Skeletal muscle satellite cell (primary cell): Measurements from ENCODE around the gene RHPN2.
"Not testable (repeated sequence)": the region's sequence is repeated elsewhere in the genome, so short reads cannot be mapped to it uniquely, and the experiment has no call there.

Experiments
- H3K27me3 ChIP-seq: 2 replicates; pipeline ENCODE4 v1.7.0; 2013; ENCODE audit warnings: low read length; ENCODE audit not compliant: control insufficient read depth, insufficient read depth
- H3K36me3 ChIP-seq: 2 replicates; pipeline ENCODE4 v1.7.0; 2013; ENCODE audit warnings: mild to moderate bottlenecking, control low read depth, low read length; ENCODE audit not compliant: insufficient read depth
- H3K4me1 ChIP-seq: 2 replicates; pipeline ENCODE4 v1.7.0; 2013; ENCODE audit warnings: low read length; ENCODE audit not compliant: control insufficient read depth, insufficient read depth
- H3K4me2 ChIP-seq: 2 replicates; pipeline ENCODE4 v1.7.0; 2013; ENCODE audit warnings: mild to moderate bottlenecking, low read length
- H3K4me3 ChIP-seq: 2 replicates; pipeline ENCODE4 v1.7.0; 2013; ENCODE audit warnings: low read length
- H3K9ac ChIP-seq: 2 replicates; pipeline ENCODE4 v1.7.0; 2013; ENCODE audit warnings: mild to moderate bottlenecking, low read depth, low read length, moderate library complexity
- H3K9me3 ChIP-seq: replicated peaks from 2 replicates; pipeline ENCODE4 v1.7.0; 2013; ENCODE audit warnings: mild to moderate bottlenecking, control low read depth, low read length

RHPN2 gene

DNA sequence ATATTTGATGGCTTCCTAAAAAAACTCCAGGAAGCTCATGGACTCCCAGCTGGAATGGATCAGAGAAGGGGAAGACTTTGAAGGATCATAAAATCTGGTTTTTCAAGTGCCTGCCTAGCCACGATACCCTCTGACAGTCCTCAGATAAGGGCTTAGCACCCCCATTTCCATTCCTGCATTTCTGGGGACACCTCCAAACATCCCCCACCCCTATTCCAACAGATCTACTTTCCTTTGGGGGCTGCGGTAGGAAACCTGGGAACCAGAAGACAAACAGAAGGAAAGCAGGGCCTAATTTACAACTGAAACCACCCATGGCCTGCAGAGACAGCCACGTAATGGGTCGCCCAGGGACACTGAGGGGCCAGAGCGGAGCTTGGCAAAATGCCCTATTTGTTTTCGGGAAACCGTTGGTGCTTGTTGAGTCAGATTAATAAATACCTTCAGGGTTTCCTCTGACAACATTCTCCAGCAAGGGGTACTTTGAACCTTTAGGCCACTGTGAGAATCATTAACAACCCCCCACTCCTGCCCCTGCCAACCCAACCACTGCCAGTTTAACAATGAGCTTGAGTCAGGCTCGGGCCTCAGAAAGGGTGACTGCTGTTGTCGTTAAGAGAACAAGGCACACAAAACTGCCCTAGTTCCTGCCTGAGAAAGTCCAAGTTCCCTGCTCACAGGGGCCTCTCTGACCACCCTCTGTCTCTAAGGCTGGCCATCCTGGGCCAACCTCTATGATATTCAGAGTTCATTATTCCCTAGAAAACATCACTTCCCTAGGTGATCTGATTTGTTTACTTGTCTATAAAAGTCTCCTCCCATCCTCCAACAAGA, 23.5 kb downstream of the RHPN2 start:
- H3K9me3 ChIP-seq, result no peaks in the 10 kb centered on the region
- H3K27me3 ChIP-seq, result no peaks in the 10 kb centered on the region
- H3K36me3 ChIP-seq, result no peaks in the 10 kb centered on the region
- peaks cover 5% of the 10 kb centered on the region for H3K4me1 ChIP-seq
- no peak overlapping the region for H3K9ac ChIP-seq
- no peak overlapping the region for H3K4me3 ChIP-seq
- no peak overlapping the region for H3K4me2 ChIP-seq

- Histone ChIP-seq H3K9me3 (no peaks in the 10 kb centered on the region), H3K4me1 (peaks cover 5% of the 10 kb centered on the region), H3K4me2 (no peak overlapping the region), H3K36me3 (no peaks in the 10 kb centered on the region), H3K4me3 (no peak overlapping the region), H3K9ac (no peak overlapping the region), H3K27me3 (no peaks in the 10 kb centered on the region)
These were observed 24.9 kb downstream of the RHPN2 start for GRCh38 chr19:33039815-33040214.

GRCh38 chr19:33039108-33039599, 25.5 kb downstream of the RHPN2 start:
- H3K27me3 ChIP-seq, result no peaks in the 10 kb centered on the region

DNA sequence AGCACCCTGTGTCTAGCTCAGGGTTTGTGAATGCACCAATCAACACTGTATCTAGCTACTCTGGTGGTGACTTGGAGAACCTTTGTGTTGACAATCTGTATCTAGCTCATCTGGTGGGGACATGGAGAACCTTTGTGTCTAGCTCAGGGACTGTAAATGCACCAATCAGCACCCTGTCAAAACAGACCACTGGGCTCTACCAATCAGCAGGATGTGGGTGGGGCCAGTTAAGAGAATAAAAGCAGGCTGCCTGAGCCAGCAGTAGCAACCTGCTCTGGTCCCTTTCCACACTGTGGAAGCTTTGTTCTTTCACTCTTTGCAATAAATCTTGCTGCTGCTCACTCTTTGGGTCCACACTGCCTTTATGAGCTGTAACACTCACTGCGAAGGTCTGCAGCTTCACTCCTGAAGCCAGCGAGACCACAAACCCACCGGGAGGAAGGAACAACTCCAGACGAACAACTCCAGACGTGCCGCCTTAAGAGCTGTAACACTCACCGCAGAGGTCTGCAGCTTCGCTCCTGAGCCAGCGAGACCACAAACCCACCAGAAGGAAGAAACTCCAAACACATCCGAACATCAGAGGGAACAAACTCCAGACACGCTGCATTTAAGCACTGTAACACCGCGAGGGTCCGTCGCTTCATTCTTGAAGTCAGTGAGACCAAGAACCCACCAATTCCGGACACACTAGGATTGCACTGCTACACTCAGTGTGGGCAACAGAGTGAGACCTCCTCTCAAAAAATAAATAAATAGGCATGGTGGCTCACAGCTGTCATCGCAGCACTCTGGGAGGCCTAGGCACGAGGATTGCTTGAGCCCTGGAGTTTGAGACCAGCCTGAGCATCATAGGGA, 27.3 kb downstream of the RHPN2 start:
- not testable (repeated sequence) for H3K4me1 ChIP-seq, H3K27me3 ChIP-seq, H3K4me3 ChIP-seq, H3K9me3 ChIP-seq, H3K36me3 ChIP-seq, H3K4me2 ChIP-seq, H3K9ac ChIP-seq

More at GRCh38 chr19:33039108-33039599, 25.5 kb downstream of the RHPN2 start:
- H3K36me3 ChIP-seq, result no peaks in the 10 kb centered on the region
- H3K9me3 ChIP-seq, result no peaks in the 10 kb centered on the region
- H3K4me3 ChIP-seq, result no peak overlapping the region
- H3K9ac ChIP-seq, result no peak overlapping the region
- H3K4me1 ChIP-seq, result peaks cover 5% of the 10 kb centered on the region
- no peak overlapping the region for H3K4me2 ChIP-seq

DNA sequence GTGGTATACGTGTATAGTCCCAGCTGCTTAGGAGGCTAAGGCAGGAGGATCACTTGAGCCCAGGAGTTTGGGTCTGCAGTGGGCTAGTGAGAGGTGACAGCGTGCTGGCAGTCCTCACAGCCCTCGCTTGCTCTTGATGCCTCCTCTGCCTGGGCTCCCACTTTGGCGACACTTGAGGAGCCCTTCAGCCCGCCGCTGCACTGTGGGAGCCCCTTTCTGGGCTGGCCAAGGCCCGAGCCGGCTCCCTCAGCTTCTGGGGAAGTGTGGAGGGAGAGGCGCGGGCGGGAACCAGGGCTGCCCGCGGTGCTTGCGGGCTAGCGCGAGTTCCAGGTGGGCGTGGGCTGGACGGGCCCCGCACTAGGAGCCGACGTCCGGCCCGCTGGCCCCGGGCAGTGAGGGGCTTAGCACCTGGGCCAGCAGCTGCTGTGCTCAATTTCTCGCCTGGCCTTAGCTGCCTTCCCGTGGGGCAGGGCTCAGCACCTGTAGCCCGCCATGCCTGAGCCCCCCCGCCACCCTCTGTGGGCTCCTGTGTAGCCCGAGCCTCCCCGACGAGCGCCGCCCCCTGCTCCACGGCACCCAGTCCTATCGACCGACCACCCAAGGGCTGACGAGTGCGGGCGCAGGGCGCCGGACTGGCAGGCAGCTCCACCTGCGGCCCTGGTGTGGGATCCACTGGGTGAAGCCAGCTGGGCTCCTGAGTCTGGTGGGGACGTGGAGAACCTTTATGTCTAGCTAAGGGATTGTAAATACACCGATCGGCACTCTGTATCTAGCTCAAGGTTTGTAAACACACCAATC, 28.1 kb downstream of the RHPN2 start:
- H3K36me3 ChIP-seq, H3K4me3 ChIP-seq, H3K4me1 ChIP-seq, H3K9me3 ChIP-seq, H3K9ac ChIP-seq, H3K4me2 ChIP-seq, H3K27me3 ChIP-seq: not testable (repeated sequence)

GRCh38 chr19:33035461-33035860, 29.2 kb downstream of the RHPN2 start:
- Histone ChIP-seq H3K9ac (no peak overlapping the region), H3K4me1 (no peaks in the 10 kb centered on the region), H3K4me3 (no peak overlapping the region), H3K36me3 (no peaks in the 10 kb centered on the region), H3K4me2 (no peak overlapping the region), H3K9me3 (no peaks in the 10 kb centered on the region), H3K27me3 (no peaks in the 10 kb centered on the region)

DNA sequence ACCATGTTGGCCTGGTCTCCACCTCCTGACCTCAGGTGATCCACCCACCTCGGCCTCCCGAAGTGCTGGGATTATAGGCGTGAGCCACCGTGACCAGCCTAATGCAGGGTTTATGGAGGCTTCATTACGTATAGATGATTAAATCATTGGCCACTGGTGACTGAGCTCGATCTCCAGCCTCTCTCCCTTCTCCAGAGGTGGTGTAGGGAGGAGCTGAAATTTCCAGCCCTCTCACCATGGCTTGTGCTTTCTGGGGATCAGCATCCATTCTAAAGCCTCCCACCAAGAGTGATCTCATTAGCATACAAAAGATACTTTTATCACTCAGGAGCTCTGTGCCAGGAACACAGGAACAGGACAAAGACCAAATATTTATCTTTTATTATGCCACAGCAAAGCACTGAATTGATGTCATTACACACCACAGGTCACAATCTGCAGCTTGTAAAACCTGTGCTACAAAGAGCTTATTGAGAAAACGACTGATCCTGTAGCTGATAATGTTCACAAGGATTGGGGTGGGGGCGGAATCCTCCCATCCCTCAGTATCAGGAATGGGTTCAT, 32.4 kb downstream of the RHPN2 start:
- Histone ChIP-seq H3K9ac (no peak overlapping the region), H3K4me2 (no peak overlapping the region), H3K9me3 (no peaks in the 10 kb centered on the region), H3K36me3 (no peaks in the 10 kb centered on the region), H3K4me1 (no peaks in the 10 kb centered on the region), H3K4me3 (no peak overlapping the region), H3K27me3 (no peaks in the 10 kb centered on the region)

GRCh38 chr19:33029746-33030303, 34.9 kb downstream of the RHPN2 start:
- no peaks in the 10 kb centered on the region for H3K4me1 ChIP-seq
- no peak overlapping the region for H3K4me3 ChIP-seq
- H3K9ac ChIP-seq, result no peak overlapping the region
- no peaks in the 10 kb centered on the region for H3K36me3 ChIP-seq
- H3K27me3 ChIP-seq, result no peaks in the 10 kb centered on the region
- no peaks in the 10 kb centered on the region for H3K9me3 ChIP-seq
- H3K4me2 ChIP-seq, result no peak overlapping the region

GRCh38 chr19:33026602-33027001, 38.1 kb downstream of the RHPN2 start:
- H3K4me3 ChIP-seq, H3K36me3 ChIP-seq, H3K27me3 ChIP-seq, H3K9me3 ChIP-seq, H3K9ac ChIP-seq, H3K4me1 ChIP-seq, H3K4me2 ChIP-seq: not testable (repeated sequence)

DNA sequence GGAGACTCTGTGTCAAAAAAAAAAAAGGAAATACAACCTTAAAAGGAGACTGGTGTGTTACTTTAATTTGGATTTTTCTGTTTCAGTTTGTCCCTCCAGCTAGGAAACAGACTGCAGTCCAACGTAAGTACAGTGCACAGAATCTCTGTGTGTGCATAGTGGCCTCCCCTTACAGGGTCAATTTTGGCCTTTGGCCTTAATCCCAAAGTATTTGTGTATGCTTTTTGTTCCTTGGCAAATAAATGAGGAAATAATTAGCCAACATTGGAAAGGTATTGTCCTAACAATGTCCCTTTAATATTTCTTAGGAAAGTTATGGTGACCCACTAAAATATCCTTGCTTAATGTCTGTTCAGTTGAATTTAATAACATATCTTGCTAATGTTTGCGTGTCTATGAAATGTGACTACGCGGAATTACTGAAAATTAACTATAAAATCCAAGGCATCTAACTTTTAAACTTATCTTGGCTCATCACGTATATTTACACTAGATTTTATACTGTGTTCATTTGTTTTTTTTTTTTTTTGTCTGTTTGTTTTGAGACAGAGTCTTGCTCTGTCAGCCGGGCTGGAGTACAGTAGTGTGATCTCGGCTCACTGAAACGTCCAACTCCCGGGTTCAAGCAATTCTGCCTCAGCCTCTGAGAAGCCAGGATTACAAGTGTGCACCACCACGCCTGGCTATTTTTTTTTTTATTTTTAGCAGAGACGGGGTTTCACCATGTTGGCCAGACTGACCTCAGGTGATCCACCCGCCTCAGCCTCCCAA, 39.0 kb downstream of the RHPN2 start:
- H3K27me3 ChIP-seq, H3K9me3 ChIP-seq, H3K4me3 ChIP-seq, H3K36me3 ChIP-seq, H3K9ac ChIP-seq, H3K4me1 ChIP-seq, H3K4me2 ChIP-seq: not testable (repeated sequence)
